ENCODE data around the gene FOXK1. TPM values are rescaled to one million over a fixed set of nuclear protein-coding genes. Genes with fewer than 3 reads are reported as not detected.

FOXK1 gene
- total RNA-seq, 4 donors from 2014 or later = 28.0 to 59.9 (median 34.2) TPM

- H3K27ac ChIP-seq = no peak overlapping the region
- TF ChIP-seq POLR2A (IDR thresholded peaks at IDR 0.05) (no peak), POLR2AphosphoS5 (IDR thresholded peaks at IDR 0.05) (no peak), EP300 (IDR thresholded peaks at IDR 0.05; ENCODE audit: low read depth) (no peak)
- intact Hi-C loops (cut with DNase I; ENCODE audit: low total_unique reads) = no loop called here
- no peaks in the 10 kb centered on the region for H3K27me3 ChIP-seq
- H3K4me3 ChIP-seq = no peak overlapping the region
- peaks cover 0 to 12% (median 6%) of the 10 kb centered on the region in 4 donors for H3K4me1 ChIP-seq
- H3K36me3 ChIP-seq = no peaks in the 10 kb centered on the region
- H3K9me3 ChIP-seq = no peaks in the 10 kb centered on the region
- DNase-seq = no peak
- WGBS, 2 donors (ENCODE audit: low coverage in 1 of 2) = 65 to 71% methylated on average over 2 of the region's 2 CpGs
- in situ Hi-C loops (cut with MboI; ENCODE audit: low pct_ligation_motif_present in 1 of 4, low pct_unique_long_range_greater_than_20kb in 1 of 4, low sequenced_read_pairs in 3 of 4) = loop anchor here in 1 of 4 donors (10.0 kb wide), 1 partner anchor 110 kb away; no protein-coding TSS in a partner anchor
Observed at GRCh38 chr7:4645246-4645645, 36.8 kb upstream of the FOXK1 start.

- Histone ChIP-seq H3K4me1 (peaks cover 0 to 6% (median 2%) of the 10 kb centered on the region in 4 donors), H3K27me3 (no peaks in the 10 kb centered on the region), H3K27ac (no peak overlapping the region), H3K4me3 (no peak overlapping the region), H3K36me3 (no peaks in the 10 kb centered on the region), H3K9me3 (no peaks in the 10 kb centered on the region)
- 60 to 84% methylated on average over 1 to 7 of the region's 7 CpGs for WGBS, 2 donors (ENCODE audit: low coverage in 1 of 2)
- intact Hi-C loops (cut with DNase I; ENCODE audit: low total_unique reads) = no loop called here
- no peak for DNase-seq
- TF ChIP-seq EP300 (IDR thresholded peaks at IDR 0.05; ENCODE audit: low read depth) (no peak), POLR2AphosphoS5 (IDR thresholded peaks at IDR 0.05) (no peak), POLR2A (IDR thresholded peaks at IDR 0.05) (no peak)
- TF ChIP-seq, protein P1, sequence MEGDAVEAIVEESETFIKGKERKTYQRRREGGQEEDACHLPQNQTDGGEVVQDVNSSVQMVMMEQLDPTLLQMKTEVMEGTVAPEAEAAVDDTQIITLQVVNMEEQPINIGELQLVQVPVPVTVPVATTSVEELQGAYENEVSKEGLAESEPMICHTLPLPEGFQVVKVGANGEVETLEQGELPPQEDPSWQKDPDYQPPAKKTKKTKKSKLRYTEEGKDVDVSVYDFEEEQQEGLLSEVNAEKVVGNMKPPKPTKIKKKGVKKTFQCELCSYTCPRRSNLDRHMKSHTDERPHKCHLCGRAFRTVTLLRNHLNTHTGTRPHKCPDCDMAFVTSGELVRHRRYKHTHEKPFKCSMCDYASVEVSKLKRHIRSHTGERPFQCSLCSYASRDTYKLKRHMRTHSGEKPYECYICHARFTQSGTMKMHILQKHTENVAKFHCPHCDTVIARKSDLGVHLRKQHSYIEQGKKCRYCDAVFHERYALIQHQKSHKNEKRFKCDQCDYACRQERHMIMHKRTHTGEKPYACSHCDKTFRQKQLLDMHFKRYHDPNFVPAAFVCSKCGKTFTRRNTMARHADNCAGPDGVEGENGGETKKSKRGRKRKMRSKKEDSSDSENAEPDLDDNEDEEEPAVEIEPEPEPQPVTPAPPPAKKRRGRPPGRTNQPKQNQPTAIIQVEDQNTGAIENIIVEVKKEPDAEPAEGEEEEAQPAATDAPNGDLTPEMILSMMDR (IDR thresholded peaks at IDR 0.05) = no peak
- in situ Hi-C loops (cut with MboI; ENCODE audit: low pct_ligation_motif_present in 1 of 4, low pct_unique_long_range_greater_than_20kb in 1 of 4, low sequenced_read_pairs in 3 of 4) = loop anchor here in 1 of 4 donors (10.0 kb wide), 1 partner anchor 107 kb away; no protein-coding TSS in a partner anchor
Observed at GRCh38 chr7:4648111-4648510, 34.0 kb upstream of the FOXK1 start.

GRCh38 chr7:4650433-4651047, 31.6 kb upstream of the FOXK1 start:
- TF ChIP-seq POLR2AphosphoS5 (IDR thresholded peaks at IDR 0.05) (no peak), EP300 (IDR thresholded peaks at IDR 0.05; ENCODE audit: low read depth) (no peak), POLR2A (IDR thresholded peaks at IDR 0.05) (no peak)
- TF ChIP-seq, protein P1 (IDR thresholded peaks at IDR 0.05) = no peak
- Histone ChIP-seq H3K4me3 (no peak overlapping the region), H3K27ac (peak overlapping the region; percentile 15 to 56 (median 50)), H3K9me3 (no peaks in the 10 kb centered on the region), H3K4me1 (peaks cover 0 to 6% (median 2%) of the 10 kb centered on the region in 4 donors), H3K36me3 (no peaks in the 10 kb centered on the region), H3K27me3 (no peaks in the 10 kb centered on the region)
- 73 to 74% methylated on average over 4 to 18 of the region's 18 CpGs for WGBS, 2 donors (ENCODE audit: low coverage in 1 of 2)
- no peak for DNase-seq
- in situ Hi-C loops (cut with MboI; ENCODE audit: low pct_ligation_motif_present in 1 of 4, low pct_unique_long_range_greater_than_20kb in 1 of 4, low sequenced_read_pairs in 3 of 4) (loop anchor here in 1 of 4 donors (25.0 kb wide), 1 partner anchor 437 kb away; no protein-coding TSS in a partner anchor), intact Hi-C loops (cut with DNase I; ENCODE audit: low total_unique reads) (no loop called here)

- Histone ChIP-seq H3K9me3 (no peaks in the 10 kb centered on the region), H3K36me3 (no peaks in the 10 kb centered on the region), H3K27me3 (no peaks in the 10 kb centered on the region), H3K4me3 (no peak overlapping the region), H3K4me1 (peaks cover 0 to 6% (median 2%) of the 10 kb centered on the region in 4 donors), H3K27ac (no peak overlapping the region)
- intact Hi-C loops (cut with DNase I; ENCODE audit: low total_unique reads) (no loop called here), in situ Hi-C loops (cut with MboI; ENCODE audit: low pct_ligation_motif_present in 1 of 4, low pct_unique_long_range_greater_than_20kb in 1 of 4, low sequenced_read_pairs in 3 of 4) (loop anchor here in 1 of 4 donors (25.0 kb wide), 1 partner anchor 434 kb away; no protein-coding TSS in a partner anchor)
- DNase-seq = no peak
- 86 to 93% methylated on average over 4 to 5 of the region's 5 CpGs for WGBS, 2 donors (ENCODE audit: low coverage in 1 of 2)
- TF ChIP-seq POLR2AphosphoS5 (IDR thresholded peaks at IDR 0.05) (no peak), EP300 (IDR thresholded peaks at IDR 0.05; ENCODE audit: low read depth) (no peak)
- TF ChIP-seq, protein P1 (IDR thresholded peaks at IDR 0.05) = no peak
Observed at GRCh38 chr7:4653771-4654170, 28.3 kb upstream of the FOXK1 start.

All from transverse colon (tissue), 4 donors.